HL-60/S4 treated with phorbol 12-myristate 13-acetate at 8.2 ng/mL for 4 days and 3 days (cell line): ENCODE data around the gene RHOT1.
"Not testable (repeated sequence)": the region's sequence is repeated elsewhere in the genome, so short reads cannot be mapped to it uniquely, and the experiment has no call there.

ENCODE experiments used
- in situ Hi-C: fragments of 300-500 bp; cut with MboI; formaldehyde crosslinking; loops from 2 replicates; pipeline ENCODE4 v1.15.0; 2022; ENCODE audit warnings: low sequenced_read_pairs

Gene RHOT1

DNA sequence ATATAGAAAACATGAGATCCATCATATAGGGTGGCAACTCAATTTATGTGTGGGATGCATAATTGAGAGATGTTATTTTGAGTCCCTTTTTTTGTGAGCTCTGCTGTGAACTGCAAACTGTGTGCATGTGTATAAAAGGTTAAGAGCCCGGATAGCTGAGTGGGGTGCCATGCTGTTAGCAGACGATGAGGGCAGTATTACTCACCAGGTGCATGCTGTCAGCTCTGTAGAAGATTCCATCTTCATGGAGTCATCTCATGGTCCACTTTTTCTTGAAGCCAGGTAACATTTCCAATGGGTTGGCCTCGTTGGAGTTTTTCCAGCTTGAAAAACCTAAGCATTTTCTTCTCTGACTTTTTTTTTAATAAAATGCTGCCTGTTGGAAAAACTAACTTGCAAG is 80.3 kb downstream of the RHOT1 start:
- in situ Hi-C loops = no loop called here

DNA sequence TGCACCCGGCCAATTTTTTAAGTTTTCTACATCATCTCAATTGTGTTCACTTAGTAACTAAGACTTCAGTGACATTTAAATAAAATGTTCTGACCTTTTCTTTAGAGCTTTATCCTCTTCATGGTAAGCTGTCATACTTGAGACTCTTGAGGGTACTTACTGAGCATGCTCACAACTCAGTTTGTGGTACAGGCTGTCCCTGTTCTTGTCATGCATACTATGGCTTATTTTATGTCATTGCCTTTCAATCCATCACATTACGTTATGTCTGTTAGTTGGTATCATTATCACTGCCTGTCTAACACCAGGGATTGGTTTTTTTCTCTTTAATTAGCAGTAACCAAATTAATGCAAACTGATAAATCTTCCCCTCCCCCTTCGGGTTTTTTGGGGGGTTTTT is 81.4 kb downstream of the RHOT1 start:
- in situ Hi-C loops = no loop called here

DNA sequence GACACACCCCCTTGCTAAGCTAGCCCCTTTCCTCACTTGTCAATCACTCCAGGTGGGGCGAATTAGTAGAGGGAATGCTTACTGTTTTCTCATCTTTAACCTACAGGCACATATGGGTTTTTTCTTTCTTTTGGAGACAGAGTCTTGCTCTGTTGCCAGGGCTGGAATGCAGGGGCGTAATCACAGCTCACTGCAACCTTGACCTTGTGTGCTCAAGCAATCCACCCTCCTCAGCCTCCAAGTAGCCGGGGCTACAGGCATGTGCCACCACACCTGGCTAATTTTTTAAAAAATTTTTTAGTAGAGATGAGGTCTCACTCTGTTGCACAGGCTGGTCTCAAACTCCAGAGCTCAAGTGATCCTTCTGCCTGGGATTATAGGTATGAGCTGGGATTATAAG is 84.6 kb downstream of the RHOT1 start:
- in situ Hi-C loops = no loop called here

DNA sequence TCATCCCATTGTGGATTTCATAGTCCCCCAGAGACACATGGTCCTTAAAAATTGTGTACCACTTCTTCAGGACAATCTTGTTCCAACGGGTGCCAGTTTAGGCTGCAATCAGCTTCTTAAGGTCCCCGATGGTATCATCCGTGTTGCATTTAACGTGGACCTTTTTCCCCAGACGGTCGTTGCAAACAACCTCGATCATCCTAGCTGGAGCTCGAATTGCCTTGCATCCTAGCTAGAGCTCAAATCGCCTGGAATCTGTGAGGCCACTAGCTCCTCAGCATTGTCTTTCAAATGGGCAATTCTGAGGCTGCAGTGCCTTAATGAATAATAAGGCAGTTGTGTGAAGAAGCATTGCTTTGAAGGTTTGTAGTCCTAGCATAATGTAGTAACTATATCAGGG is 85.6 kb downstream of the RHOT1 start:
- in situ Hi-C loops = no loop called here

DNA sequence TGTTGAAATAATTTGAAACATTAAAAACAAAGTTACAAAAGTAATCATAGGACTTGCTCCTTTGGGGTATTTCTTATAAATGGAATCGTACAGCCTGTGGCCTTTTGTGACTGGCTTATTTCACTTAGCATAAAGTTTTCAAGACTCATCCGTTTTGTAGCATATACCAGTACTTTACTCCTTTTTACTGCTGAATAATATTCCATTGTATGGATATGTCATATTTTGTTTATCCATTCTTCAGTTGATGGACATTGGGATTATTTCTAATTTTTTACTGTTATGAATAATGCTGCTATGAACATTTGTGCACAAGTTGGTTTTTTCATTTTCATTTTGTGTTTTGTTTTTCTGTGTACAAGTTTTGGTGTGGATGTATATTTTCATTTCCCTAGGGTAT is 93.3 kb downstream of the RHOT1 start:
- in situ Hi-C loops = no loop called here

DNA sequence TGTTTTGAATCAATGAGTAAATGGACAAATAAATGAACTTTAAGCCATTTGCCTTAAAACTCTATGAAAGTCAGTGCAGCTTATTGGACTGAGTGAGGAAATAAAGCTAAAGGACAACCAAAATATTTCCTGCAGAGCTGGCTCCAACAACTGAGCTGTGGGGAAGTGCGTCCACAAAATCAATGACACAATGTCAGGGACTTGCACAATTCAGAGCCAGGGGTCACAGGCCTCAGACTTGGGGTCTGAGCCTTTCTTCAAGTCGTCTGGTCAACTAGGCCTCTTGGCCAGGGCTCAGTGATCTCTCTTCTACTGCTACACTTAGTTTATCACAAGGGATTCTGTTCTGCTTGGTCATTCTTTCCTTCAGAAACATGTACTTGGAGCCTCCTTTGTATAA is 97.2 kb downstream of the RHOT1 start:
- in situ Hi-C loops = no loop called here

DNA sequence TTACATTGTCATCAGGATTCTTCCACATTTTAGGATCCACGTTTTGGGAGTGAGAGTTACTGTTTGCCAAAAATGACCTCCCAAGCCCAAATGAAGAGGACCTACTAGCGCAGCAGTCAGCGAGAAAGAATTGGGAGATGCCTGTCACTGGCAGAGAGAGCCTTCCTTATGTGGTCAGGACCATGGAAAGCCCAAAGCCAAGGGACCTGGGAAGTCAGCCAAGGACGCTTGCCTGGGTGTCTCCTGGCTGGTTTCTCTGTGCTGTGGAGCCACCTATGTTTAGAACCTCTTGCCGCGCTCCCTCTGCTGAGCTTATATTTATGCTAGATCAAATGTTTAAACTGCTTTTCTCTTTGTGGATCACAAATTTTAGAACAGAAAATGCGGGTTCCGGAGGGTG is 98.4 kb downstream of the RHOT1 start:
- in situ Hi-C loops = no loop called here

DNA sequence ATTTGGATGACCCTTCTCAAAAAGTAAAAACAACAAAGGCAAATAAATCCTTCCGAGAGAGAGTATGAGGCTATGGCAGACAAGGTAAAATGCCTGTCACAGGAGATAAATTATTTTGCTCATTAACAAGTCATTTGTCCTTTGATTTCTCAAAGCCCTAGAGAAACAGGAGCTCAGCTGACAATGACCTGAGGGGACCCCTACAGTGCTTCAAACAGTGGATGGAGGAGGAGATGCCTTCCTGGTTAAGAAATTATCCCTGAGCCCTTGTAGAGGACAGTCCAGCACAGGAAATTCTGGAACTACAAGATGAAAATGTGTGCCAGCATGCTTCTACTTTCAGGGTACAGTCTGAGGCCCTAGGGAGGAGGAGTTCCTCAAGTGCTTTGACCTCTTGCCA is 99.3 kb downstream of the RHOT1 start:
- in situ Hi-C loops = no loop called here

DNA sequence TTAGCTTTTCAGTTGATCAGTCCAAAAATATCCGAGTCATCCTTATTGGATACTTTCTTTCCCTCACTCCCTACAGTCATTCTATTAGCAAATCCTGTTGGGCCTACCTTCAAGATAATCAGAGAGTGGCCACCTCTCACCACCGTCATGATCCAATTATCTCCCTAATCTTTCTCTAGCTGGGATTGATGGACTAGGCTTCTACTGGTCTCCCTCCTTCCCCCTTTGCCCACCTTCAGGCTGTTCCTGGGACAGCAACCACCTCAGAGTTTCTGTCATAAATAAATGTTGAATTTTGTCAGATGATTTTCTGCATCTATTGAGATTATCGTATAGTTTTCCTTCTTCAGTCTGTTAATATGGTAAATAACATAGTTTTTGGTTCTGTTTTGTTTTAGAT is 107.2 kb downstream of the RHOT1 start:
- in situ Hi-C loops = no loop called here

DNA sequence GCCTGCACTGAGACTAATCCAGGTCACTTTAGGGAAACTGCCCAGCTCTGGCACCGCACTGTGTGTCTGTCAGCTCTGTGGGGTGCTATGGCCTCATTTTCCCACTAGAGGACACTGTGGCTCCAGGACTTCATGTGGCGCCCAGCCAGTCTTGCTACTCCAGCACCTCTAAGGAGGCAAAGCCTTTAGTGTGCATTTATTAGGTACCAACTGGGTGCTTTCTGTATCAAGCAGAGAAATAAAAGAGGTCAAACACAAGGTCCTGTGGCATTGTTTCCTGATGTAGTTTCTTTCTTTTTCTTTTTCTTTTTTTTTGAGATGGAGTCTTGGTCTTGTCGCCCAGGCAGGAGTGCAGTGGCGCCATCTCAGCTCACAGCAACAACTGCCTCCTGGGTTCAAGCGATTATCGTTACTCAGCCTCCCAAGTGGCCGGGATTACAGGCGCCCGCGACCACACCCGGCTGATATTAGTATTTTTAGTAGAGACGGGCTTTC is 110.9 kb downstream of the RHOT1 start:
- in situ Hi-C loops = no loop called here

DNA sequence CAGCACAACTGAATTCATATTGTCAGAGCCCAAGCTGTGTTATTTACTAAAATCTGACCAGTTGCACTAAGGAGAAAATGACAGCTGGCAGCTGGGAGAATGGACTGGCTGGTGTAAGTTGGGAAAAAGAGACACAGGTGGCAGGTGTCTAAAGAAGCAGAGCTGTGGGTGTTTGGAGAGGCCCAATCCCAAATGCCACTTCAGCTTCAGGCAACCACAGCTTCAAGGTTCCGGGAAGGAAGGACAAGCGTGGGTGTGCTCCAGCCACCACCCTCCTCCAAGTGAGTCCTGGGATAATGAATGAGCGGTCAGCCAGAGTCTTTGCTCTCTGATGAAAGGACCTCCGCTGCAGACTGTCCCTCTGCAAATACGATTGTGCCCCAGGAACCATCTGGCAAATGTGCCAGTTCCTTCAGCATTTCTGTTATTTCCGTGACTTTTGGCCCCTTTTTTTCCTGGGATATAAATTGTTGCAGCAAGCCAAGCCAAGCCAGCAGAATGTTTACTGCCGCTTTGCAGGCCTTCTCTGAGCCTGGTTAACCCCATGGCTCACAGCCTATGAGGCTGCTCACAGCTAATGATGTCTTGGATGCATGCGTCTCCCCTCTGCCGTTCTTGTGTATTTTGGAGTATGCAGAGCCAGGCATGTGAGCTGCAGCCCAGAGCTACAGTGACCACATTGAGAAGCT is 113.9 kb downstream of the RHOT1 start:
- in situ Hi-C loops = no loop called here

DNA sequence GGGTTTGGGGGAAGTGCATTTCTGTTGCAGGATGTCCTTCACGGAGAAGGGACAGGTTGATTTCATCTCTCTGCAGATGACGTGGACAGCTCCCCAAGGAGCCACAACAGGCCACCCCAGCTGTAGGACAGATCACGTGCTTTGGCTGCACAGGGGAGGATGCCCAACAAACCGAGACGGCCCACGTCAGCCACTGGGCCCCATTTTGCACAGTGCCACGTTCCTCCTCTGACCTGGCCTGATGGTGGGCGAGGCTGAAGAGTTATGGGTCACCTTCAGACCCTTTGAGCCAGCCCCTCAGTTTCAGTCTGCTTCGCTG is 114.4 kb downstream of the RHOT1 start:
- in situ Hi-C loops = no loop called here

DNA sequence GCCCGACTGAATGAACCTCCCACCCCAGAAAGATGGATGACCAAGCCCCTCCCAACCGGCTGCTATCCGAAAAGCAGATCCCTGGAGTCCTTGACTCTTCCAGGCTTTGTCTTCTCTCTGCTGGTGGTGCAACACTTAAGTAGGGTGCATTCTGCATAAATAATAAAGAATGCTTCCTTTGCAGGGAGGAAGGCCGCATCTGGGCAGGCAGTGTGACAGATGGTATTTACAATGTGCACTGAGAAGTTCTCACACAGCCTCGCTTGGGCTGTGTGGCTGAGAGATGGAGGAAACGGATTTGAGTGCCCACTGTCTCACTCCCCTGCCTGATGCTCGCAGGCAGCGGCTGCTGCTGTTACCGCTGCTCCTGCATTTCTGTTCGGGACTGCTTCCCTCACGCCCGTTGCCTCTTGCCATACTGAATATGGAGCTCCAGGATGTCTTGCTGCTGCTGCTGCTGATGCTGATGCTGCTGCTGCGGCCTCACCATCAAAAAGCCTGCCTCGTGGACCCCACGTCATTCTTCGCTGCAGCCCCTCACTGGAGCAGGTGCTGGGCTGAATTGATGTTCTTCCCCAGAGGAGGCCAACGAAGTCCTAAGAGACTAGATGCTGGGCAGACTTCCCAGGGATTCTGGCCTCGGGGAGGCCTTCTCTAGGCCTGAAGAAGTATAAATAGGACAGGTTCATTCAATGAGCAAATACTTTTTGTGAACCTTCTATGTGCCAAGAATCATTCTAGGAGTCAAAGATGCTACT is 116.3 kb downstream of the RHOT1 start:
- in situ Hi-C loops = no loop called here

DNA sequence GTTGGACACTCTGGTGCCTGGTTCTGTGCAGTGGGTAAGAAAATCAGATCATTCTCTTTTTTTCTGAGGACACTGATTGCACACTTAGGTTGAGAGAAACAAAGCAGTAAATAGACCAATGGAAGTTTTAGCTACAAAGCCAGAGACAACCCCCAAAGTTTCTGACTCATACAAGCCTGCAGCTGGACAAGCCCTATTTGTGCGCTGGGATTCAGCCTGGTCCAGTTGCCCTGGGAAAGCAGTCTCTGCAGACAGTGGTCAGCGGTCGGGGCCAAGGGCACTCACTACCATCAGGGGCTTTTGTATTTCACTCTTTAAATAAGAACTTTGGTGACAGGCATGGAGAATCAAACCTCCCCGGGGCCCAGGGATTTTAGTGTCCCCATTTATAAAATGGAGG is 117.3 kb downstream of the RHOT1 start:
- in situ Hi-C loops = no loop called here

DNA sequence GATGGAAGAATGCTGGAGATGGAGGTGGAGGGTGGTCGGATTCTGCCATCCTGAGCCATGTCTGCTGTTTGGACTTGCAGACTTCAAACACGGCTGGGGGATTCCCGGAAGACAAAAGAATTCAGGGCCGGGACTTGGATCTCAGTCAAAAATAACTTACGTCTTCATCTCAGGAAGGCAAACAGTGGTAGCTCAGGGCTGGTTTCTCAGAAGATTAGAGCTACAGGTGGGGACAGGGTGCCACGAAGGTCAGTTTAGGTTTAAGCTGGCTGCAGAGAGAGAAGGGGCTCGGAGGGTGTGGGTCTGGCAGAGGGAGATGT is 119.1 kb downstream of the RHOT1 start:
- in situ Hi-C loops = no loop called here

DNA sequence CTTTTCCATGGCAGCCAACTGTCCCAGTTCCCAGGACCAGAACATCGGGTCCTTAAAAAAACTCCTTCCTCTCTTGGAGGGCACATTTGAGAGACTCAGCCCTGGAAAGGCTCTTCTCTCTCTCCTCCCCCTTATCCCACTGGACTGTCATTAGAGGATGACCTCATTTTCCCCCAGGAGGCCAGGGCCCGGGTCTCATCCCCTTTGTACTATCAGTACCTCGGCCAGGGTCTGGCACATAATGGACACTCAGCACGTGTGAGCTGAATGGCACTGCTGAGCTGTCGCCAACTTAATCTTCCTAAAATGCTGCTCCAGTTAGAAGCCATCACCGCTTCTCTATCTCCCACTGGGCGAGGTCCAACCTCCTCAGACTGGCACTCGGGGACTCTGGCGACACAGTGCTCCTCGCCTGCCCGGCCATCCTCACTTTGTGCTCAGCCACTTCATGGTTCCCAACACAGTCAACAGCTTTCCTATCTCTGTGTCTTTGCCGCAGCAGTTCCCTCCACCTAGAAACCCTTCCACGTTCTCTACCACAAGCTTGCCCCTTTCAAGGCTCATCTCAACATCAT is 119.7 kb downstream of the RHOT1 start:
- in situ Hi-C loops = no loop called here

DNA sequence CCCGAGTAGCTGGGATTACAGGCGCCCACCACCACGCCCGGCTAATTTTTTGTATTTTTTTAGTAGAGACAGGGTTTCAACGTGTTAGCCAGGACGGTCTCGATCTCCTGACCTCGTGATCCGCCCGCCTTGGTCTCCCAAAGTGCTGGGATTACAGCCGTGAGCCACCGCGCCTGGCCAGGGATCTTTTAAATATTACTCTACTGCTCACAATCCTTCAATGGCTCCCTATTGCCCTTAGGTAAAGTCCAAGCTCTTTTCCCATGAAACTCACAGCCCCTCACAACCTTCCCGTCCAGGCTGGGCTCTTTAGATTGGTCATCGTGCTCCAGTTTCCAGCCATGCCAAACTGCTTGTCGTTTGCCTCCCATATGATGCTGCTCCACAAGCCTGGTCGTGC is 121.2 kb downstream of the RHOT1 start:
- in situ Hi-C loops = not testable (repeated sequence)

DNA sequence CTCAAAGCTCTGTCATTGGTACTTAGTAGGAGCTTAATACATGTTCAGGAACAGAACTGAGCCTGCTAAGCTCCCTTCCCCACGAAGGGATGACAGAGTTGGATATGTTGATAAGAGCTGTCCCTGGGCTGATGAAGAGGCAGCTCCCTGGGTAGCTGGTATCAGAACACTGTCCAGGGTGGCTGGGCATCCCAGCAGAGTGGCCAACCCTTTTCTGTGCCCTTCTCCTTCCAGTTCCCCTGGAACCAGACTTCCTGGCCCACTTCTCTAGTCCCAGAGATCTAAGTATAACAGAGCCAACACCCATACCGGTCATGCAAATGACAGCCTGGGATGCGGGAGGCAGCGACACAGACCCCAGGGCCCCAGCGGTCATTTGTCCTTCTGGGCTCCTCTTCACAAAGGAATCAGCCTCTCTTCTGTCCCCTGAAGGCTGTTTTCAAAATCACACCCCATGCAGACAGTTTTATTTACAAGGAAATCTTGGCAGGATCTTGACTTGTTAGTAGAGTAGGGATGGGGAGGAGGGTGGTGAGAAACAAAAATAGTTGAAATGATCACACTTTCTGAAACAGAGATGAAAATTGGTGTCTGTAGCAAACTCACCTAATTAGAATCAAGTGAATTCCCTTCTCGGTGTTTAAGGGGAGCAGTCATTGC is 122.0 kb downstream of the RHOT1 start:
- in situ Hi-C loops = no loop called here

DNA sequence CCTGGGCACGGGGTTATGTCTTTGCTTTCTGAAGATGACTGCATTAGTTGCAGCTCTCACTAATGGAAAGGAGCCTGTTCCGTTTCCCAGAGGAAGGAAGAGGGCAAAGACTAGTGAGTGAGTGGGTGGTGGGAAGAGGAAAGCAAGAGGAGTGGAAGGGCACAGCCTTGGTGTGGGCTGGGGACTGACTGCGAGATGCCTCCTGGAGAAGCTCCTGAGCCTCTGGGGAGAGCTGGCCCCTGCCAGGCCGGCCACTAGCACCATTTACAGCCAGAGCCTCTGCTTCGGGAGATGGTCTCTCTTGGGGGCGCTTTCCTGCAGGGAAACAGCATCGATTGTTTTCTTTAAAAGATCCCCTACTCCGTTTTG is 122.5 kb downstream of the RHOT1 start:
- in situ Hi-C loops = no loop called here

DNA sequence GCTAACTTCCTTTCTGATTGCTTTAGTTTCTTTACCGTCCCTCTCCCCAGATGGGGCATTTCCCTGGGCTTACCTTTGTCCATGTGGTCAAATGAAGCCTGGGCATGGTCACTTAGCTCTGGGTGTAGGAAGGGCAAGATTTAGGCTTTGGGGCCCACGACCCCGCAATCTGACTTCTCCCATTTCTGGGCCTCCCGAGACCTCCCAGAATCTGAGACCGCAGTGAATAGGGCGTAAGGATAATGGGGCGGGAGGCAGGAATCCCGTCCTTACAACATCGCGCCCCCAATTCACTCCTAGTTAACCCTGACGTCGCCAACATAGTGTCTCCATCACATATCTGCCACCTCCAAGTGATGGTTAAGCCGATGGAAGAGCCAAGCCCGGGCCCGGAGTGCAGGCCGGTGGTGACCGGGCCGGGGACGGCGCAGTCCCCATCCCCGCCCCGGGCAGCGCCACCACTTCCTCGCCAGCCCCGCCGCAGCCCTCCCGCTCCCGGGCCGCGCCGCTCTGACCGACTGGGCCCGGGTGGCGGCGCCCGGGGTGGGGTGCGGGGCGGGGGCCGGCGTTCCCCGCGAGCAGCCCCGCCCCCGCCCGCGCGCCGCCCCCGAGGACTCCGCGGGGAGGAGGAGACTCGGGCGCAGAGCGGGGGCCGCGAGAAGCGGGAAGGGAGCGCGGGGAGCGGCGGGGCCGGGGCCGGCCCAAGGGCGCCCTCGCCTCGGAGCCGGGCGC is 123.1 kb downstream of the RHOT1 start, which contains the start of gene RHBDL3:
Gene RHBDL3, plus strand, starts transcription at position 641 of the 732 bp plus-strand sequence. CDS start 358 bp downstream, outside the sequence.
- in situ Hi-C loops = no loop called here

DNA sequence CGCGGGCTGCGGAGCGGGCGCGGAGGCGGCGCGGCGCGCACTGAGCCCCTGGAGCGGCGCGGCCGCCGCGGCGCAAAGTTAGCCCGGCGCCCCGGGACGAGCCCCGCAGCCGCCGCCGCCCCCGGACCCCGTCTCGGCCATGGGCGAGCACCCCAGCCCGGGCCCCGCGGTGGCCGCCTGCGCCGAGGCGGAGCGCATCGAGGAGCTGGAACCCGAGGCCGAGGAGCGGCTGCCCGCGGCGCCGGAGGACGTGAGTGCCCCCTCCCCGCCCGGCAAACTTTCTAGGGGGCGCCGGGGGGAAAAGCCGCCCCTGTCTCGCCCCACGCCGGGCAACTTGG is 123.7 kb downstream of the RHOT1 start:
- in situ Hi-C loops = no loop called here
